NCI-H1105 (cell line): Measurements from ENCODE around the gene THBS2.

ENCODE experiments used
- DNase-seq: peaks from one replicate; lab custom pipeline; 2025; lab: John Stamatoyannopoulos, UW

THBS2 gene

GRCh38 chr6:169249057-169249456 lies 4.6 kb downstream of the THBS2 start:
- no peak for DNase-seq

DNA sequence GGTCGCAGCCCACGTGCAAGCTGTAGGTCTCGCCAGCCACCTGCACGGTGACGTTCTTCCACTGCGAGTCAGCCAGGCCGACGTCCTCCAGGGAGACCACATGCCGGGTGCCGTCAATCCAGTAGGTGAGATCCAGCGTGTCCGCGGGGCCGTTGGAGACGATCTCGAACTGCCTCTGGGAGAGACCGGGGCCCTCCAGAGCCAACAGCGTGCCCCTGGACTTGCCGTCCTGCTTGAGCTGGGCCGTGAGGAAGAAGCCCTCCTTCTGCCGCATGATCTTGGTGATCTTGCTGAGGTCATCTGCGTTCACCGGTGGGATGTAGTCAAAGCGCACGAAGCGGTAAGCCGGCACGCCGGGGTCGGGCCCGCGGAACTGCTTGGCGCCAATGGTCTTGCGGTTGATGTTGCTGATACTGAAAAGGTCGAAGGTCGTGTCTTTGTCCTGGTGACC lies 5.1 kb downstream of the THBS2 start:
- DNase-seq: no peak

- no peak for DNase-seq
Measured at GRCh38 chr6:169247991-169248390, 5.7 kb downstream of the THBS2 start.

- DNase-seq: no peak
Measured at GRCh38 chr6:169247419-169247818, 6.2 kb downstream of the THBS2 start.

DNA sequence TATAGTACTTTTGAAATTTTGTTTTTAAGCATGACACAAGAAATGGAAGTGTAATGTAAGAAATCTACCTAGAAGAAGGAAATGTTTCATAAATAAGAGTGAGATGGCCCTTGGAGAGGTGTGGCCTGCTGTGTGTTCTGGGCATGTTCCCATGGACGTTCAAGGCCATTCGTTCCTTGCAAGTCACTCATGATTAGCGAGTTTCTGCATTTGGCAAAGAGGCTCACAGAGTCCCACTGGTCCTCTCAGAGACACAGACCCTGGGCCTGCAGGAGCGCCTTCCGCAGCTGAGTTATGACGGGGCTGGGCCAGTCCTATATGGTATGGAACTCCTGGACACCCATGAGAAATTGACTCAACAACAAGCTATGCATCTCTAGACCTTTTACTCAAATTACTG lies 7.2 kb downstream of the THBS2 start:
- no peak for DNase-seq

DNA sequence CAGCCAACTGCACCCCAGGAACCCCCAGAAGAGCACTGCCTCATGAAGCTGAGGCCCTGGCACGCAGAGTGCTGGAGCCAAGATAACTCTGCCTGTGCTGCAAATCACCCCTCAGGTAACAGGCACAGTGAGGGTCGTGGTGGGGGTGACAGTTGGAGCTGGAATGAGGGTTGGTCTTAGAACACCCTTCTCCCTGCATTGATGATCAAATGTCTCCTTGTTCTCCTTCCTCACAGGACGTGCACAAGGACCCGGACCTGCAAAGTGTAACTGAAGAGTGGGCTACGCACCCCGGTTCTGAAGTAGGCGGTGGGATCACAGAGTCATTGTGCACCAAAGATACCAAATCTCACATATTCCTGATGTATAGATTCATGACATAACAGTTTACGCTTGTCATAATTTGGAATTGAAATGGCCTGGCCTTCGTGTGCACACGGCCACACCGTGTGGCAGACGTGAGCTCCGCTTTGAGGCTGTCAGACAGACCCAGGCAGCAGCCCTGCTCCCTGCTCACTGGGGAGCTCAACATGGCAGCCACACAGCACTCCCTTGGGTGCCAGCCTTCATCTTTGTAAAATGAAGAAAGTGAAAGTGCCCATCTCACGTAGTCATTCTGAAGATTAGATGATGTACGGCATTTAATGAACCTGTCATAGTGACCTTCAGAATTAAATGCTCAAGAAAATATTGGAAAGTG lies 8.8 kb downstream of the THBS2 start:
- DNase-seq: no peak

DNA sequence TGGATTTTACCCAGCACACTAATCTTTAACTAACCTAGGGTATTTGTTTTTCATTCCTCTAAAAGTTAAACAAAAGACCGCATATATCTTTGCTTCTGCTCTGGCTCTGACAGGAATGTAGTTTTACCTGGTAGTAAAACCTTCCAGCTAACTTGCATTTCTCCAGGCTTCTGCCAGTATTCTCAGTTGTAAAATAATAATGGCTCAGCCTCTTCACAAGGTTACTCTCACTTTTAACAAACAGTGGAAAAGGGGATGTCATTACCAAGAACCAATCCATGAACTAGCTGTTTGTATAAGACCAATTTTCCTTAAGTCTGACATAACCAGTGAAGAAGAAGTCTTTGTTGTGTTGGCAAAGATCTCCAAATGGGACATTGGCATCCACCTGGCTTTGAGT lies 10.0 kb downstream of the THBS2 start:
- DNase-seq: no peak

DNA sequence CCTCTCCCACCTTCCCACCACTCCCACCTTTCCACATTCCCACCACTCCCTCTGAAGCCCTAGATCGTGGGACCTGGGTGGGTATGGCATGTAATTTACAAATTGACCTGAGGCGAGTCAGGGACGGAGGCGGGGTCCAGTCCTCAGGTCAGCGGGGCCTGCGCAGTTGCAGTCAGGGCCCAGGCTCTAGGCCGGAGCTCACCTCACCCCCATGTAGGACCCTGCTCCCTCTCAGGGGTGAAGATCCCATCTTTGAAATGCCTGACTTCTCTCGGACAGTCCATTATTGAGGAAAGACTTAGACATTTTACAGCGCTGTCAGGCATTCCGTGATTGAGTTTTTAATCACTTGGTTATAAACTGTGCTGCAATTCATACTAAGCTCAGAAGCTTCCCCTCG lies 10.5 kb downstream of the THBS2 start:
- DNase-seq: no peak

GRCh38 chr6:169241688-169242350 lies 11.8 kb downstream of the THBS2 start:
- no peak for DNase-seq

- DNase-seq: no peak
Measured at GRCh38 chr6:169240591-169241390, 12.9 kb downstream of the THBS2 start.

DNA sequence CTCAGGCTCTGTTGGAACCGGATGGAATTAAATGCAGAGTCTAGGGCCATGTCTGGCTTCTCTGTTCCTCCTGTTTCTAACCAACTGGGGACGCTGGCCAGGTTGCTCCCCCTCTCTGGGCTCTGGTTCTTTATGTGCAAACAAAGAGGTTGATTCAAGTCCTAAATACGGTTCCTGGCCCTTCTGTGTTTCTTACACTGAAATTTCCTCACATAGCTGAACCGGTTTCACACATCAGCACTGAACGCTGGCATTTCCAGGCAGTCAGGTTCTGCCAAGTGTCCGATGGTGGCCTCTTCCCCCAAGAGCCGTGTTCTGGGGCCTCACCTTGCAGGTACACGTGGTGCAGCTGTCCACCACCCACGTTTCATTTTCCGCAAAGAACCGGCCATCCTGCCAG lies 13.5 kb downstream of the THBS2 start:
- no peak for DNase-seq

GRCh38 chr6:169239181-169239580 lies 14.5 kb downstream of the THBS2 start:
- DNase-seq: no peak

DNA sequence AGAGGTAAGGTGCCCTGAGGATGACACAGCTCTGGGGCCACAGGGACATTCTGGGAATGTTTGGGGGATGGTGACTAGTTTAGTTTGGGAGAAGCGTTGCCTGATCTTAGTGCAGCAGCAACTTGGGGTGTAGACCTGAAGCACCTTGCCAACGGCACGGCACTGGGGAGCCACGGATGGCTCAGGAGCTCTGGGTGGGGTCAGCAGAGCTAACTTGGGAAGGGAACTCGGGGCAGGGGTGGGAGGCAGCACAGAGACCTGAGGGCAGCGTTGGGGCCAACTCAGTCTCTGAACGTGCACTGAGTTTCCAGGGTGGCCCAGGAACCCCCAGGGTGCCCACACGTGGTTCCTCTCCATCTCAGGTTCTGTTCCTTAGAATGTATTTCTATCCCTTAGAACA lies 14.9 kb downstream of the THBS2 start:
- DNase-seq: no peak

DNA sequence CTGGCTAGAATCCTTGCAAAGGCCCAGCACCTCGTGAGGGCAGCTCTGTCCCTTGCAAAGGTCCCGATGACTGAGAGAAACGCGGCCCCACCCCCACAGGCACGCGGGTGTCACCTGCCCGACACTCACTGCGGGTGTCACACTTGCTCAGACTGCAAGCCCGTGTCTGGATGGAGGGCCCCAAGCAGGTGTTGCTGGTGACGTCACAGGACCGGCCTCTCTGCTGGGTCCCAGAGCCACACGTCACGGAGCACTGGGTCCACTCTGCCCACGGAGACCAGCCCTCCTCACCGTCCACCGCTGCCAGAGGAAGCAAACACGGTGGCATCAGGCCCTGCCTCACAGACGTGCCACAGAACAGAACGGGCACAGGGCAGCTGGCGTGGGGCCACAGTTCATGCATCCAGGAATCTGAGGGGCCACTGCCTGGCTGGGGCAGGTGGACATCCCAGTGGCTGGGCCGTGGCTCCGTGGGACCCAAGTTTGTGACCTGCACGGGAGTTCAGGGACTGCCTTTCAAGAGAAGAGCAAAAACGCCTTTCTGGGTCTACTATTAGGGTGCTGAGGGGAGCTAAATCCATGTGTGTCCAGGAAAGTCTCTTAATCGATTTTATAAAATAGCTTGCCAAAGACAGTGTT lies 16.0 kb downstream of the THBS2 start:
- no peak for DNase-seq

- DNase-seq: no peak
Measured at GRCh38 chr6:169236988-169237387, 16.7 kb downstream of the THBS2 start.

DNA sequence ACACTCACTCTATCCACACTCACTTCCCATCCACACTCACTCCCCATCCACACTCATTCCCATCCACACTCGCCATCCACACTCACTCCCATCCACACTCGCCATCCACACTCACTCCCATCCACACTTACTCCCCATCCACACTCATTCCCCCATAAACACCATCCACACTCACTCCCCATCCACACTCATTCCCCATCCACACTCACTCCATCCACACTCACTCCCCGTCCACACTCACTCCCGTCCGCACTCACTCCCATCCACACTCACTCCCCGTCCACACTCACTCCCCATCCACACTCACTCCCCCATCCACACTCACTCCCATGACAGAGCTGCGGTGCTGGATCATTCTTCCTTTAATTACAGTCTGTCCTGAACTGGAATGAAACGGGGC lies 17.1 kb downstream of the THBS2 start:
- no peak for DNase-seq

DNA sequence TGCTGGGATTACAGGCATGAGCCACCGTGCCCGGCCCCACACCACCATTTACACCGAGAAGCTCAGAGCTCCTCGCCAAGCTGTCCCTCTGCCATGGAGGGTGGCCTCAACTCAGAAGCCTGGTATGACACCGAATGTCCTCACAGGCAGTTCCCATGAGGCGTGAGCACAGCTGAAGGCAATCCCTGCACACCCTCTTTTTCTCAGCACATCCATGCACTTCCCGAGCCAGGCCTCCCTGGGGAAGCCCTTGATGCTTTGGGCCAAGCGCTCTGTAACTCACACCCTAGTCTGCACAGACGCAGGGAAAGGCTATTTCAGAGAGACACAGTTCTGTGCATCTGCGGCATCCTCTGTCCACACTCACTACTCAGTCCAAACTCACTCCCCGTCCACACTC lies 18.4 kb downstream of the THBS2 start:
- DNase-seq: no peak

- no peak for DNase-seq
Measured at GRCh38 chr6:169234634-169235033, 19.0 kb downstream of the THBS2 start.

DNA sequence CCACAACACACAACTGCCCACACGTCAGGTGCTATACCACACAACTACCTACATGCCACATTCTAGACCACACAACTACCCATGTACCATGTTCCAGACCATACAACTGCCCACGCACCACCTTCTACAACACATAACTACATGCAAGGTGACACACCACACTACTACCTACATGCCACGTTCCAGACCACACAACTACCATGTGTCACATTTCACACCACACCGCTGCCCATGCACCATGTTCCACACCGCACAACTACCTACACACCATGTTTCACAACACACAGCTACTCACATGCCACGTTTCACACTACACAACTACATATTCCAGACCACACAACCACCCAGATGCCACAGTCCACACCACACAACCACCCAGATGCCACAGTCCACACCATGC lies 19.8 kb downstream of the THBS2 start:
- no peak for DNase-seq

- no peak for DNase-seq
Measured at GRCh38 chr6:169233181-169233580, 20.5 kb downstream of the THBS2 start.

GRCh38 chr6:169232507-169232931 lies 21.1 kb downstream of the THBS2 start:
- no peak for DNase-seq

- DNase-seq: no peak
Measured at GRCh38 chr6:169231790-169232506, 21.7 kb downstream of the THBS2 start.
